GM19099 (cell line): ENCODE data around the gene GJB4.

ENCODE experiments used
- POLR2A ChIP-seq: IDR thresholded peaks from 3 replicates; pipeline ENCODE4 v1.6.1; 2011; ENCODE audit warnings: low read depth; ENCODE audit not compliant: insufficient read length; ENCODE audit errors: extremely low read depth

The GJB4 gene

GRCh38 chr1:34795916-34796315, 36.4 kb downstream of the GJB4 start:
- no peak for TF ChIP-seq POLR2A

- TF ChIP-seq POLR2A, result no peak
Observed at GRCh38 chr1:34796990-34797389, 37.5 kb downstream of the GJB4 start.

GRCh38 chr1:34800214-34800613, 40.7 kb downstream of the GJB4 start:
- no peak for TF ChIP-seq POLR2A

GRCh38 chr1:34803770-34804169, 44.2 kb downstream of the GJB4 start:
- TF ChIP-seq POLR2A, result no peak

- TF ChIP-seq POLR2A, result no peak
Observed at GRCh38 chr1:34806396-34806795, 46.9 kb downstream of the GJB4 start.

- TF ChIP-seq POLR2A, result no peak
Observed at GRCh38 chr1:34808051-34808810, 48.7 kb downstream of the GJB4 start.
